Activated CD4-positive, CD25-positive, alpha-beta regulatory T cell treated with anti-CD3 and anti-CD28 coated beads, Interleukin-2, amount 50 U/mL, for 72 hours (primary cell): Measurements from ENCODE around the gene APOD.
"Not testable (repeated sequence)": the region's sequence is repeated elsewhere in the genome, so short reads cannot be mapped to it uniquely, and the experiment has no call there.

ENCODE experiments used
- DNase-seq: peaks from one replicate; pipeline ENCODE4 v3.0.0; 2021

Gene APOD

DNA sequence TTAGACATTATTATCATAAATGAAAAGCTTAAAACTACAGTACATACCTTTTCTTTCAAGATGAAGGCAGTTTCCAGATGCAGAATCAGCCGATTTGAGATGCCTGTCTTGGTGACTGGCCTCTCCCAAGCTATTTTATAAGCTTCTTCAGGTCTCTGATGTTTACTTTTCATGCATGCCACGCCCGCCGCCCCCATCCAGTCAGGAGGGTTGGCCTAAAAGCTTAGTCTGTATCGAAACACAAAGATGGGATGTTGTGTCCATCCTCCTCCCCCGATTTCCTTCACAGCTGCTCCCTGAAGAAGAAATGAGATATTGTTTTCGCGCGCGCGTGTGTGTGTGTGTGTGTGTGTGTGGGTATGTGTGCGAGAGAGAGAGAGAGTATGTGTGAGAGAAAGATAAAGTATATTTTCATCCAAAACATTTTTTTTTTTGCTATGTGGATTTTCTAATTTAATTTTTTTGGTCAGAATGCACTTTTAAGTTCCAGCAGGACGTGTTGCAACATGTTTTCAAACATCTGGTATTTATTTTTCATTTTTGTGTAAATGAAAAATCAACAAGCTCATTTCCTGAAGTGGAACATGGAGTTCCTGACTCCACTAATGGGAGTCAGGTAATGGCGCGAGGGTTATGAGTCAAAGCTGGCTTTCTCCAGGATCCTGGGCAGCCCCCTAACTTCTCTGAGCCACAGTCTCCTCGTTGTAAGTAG lies at the start of gene APOD:
TSS of gene APOD (minus strand) at position 110 of the 712 bp plus-strand sequence. CDS start 4,479 bp downstream, outside the sequence.
- no peak for DNase-seq

DNA sequence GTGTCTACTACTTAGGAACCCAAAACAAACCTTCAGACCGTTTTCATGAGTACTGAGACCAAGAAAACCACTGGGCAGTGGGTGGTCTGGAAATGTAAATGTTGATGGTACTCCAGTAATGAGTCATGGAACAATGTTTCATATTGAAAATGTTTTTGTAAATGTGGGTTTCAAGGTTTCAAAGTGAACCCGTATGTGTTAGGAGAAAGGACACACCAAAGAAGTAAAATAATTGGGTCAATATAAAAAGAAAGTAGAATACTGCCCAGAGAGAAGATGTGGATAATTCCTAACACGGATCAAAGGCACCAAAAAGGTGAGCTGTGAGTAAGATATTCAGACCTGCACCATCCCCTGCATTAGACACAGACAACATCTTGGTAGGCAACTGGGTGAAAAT lies 49.6 kb upstream of the APOD start:
- DNase-seq: not testable (repeated sequence)

DNA sequence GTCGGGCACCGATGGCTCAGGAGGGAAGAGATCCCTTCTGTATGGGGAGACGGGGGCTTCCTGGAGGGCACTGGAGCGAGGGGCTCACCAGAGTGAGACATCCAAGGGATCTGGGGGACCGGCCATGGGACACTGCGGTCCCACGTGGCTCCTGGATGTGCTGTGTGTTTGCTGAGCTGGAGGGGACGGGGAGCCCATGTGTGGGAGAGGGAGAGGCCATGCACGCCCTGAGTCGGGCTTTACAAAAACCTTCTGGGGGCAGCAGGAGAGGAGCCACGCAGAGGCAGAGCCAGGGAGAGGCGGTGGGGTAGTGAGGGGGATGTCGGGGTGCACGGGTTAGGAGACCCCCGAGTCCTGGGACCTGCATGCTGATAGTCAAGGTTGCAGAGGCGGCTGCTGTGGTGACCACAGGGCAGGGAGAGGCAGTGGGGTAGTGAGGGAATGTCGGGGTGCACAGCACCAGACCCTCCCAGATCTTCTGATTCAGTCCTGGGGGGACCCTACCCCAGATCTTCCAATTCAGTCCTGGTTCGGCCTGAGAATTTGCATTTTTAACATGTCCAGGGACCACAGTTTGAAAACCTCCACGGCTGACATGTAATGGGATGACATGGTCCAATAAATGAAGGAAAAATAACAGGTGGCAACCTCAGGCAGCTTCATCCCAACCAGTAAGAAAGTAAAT lies 48.9 kb upstream of the APOD start:
- not testable (repeated sequence) for DNase-seq

DNA sequence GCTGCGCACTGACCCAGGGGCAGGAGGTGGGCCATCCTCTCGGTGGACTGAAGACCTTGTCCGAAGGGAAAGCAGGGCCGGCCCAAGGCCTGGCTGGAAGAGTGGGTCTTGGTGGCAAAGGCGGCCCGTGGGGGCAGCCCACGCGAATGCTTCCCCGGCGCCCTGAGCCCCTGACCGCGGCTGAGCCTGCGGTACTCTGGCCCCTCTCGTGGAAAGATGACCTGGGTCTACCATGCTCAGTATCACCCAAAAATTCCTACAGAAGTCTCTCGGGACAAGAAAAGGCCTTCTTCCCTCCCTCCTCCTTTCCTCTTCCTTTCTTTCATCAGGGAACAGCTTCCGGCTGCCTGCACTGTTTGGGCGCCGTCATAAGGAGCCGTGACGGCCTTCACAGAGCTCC lies 48.3 kb upstream of the APOD start:
- DNase-seq: not testable (repeated sequence)

DNA sequence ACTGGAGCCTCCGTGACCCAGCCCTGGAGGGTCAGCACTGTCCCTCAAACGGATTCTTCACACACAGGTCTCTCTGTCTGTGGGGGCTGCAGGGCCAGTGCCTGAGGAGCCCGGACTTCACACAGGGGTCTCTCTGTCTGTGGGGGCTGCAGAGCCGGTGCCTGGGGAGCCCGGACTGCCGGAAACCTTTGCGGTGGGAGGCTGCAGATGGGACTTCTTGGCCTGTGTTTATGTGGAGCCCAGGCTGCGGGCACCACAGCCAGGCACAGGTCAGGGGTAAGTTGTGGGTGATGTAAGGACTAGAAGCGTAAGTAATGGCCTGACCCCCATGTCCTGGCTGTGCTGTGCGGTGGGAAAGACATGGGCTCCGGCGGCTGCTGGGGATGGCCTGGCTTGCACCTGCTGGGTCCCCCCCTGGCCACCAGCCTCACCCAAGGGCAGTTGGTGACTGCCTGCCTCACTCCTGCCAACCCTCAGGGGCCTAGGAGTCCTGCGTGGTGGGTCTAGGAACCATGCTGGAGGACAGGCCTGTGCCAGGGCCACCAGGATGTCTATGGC lies 47.3 kb upstream of the APOD start:
- not testable (repeated sequence) for DNase-seq

DNA sequence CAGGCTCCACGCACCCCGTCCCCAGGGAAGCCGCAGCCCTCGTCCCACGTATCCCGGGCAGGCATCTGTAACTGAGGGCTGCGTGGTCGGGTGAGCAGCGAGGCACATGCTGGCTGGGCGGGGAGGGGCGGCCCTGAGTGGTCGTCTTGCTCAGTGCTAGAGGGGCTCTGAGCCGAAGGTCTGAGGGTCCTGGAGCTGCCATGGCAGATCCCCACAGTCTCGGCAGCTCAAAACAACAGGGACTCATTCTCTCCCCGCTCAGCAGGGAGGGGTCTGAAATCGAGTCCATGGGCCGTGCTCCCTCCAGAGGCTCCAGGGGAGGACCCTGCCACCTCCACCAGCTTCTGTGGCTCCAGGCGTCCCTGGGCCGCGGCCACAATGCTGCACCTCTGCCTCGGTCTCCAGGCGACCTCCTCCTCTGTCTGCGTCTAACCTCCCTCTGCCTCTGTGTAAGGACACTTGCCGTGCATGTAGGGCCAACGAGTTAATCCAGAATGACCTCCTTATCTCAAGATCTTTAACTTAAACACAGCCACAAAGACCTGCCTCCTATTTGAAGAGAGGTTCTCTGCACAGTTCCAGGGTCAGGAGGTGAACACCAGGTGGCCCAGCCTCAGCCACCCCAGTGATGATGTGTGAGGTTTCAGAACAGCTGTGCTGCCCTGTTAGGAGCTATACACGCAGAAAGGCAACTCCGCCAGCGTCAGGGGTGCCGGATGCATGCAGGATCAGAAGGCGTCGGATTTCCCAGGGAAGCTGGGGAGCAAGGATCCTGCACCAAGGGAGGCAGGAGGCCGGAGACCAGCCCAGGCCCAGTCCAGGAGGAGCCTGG lies 46.6 kb upstream of the APOD start:
- not testable (repeated sequence) for DNase-seq

DNA sequence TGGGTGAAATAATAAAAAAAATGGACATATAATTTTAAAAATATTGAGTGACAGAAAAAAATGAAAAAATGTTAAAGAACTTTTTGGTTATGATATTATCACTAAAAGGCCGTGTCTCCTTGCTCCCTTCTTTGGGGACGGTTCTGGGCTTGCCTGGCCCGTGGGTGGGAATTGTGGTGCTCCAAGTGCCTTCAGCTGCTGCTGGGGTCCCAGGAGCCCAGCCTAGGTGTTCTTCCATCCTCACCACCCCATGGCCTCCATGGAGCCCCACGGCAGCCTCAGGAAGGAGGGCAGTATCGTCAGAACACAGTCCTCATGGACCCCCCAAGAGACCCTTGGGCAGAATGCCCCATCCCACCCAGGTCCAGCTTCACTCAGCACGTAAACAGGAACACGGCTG lies 45.9 kb upstream of the APOD start:
- DNase-seq: not testable (repeated sequence)

DNA sequence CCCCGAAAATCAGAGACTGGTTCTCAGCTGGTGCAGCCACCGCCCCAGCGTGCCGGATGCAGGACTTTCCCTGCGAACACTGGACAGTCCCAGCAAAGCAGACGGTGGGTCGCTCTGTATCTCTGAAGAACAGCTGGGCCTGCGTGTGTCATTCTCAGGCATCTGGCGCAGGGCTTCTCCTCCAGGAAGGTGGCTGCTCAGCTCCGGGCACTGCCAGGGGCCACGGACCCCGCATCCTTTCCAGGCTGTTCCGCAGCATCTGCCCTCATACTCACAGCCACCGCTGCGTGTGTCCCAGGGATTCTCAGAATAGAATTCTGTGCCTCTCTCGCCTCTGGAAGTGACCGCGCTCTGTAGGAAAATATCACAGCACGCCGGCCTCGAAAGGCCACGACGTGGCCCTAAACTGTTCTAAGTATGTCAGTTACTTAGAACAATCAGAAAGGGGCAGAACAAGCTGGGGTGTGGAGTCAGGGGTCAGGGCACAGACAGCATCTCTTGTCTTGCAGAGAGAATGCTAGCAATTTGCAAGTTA lies 44.7 kb upstream of the APOD start:
- not testable (repeated sequence) for DNase-seq

DNA sequence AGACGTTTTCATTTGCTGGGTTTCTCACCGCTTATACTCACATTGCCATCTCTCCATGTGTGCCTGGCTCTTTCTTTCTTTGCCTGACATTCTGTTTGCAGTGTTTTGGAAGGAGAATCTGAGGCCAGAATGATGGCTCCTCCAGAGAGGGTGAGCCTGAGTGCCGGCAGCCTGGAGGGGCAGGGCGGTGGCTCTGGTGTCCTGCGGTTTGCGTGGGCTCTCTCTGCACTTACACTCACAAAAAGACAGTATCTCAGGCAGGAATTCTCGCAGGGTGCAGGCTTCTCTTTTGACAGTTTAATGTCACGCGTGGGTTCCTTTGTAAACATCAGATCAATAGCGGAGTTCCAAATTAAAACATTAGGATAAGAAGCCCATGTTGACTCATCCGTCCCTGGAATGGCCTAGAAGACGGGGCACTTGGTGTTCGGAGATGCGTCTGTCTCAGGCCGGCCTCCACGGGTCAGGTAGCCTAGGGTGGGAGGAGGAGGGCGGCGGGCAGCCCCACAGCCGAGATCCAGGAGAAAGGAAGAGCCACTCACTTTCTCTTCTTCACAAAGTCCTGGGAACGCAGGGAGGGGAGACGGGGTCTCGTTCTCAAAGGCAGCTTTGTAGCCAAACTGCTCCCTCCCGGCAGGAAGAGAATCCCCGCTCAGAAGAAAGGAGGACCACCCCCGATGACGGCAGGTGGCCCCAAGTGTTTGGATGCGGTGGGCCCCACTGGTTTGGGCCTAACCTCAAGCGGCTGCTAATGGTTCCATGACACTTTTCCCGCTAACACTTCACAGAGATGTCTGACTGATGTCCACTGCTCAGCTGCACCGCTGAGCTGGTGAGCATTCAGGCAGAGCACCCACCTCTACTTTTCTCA lies 44.0 kb upstream of the APOD start:
- not testable (repeated sequence) for DNase-seq

DNA sequence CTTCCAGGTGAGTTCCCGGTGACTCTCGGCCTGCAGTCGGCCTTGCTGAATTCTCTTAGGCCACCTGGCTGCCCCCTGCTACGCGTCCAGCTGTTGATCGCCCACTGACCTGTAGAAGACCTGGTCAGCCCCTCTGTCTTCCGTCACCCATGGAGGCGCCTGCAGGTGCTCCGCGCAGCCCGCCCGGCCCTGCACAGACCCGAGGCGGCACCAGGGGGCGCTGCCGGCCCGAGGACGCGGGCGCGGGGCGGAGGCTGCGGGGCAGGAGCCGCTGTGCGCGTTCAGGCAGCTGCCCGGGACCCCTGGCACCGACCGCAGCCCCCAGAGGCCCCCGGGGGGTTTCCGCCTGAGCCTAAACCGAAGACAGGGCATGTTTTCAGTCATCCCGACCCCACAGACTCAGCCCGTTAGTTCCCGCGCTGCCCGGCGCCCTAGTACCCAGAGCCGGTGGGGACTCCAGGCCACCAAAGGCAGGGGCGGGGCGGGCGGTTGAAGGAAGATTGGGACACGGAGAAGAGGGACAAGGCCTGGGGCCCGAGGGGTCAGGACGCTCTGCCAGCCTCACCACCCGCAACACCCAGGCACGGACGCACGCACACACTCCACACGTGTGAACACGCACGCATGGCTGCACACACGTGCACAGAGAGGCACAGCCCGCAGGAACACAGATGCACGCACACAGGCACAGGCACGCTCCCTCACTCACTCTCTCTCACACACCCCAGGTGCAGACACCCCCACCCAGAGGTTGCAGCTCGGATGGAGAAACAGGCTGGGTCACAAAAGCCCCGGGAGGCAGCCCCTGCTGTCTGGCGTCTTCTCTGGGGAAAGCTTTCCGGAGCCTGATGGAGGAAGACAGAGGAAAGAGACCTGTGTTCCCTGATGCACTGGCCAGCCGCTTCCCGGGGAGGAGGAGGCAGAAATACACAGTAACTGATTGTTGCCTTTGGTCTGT lies 41.1 kb upstream of the APOD start:
- not testable (repeated sequence) for DNase-seq

DNA sequence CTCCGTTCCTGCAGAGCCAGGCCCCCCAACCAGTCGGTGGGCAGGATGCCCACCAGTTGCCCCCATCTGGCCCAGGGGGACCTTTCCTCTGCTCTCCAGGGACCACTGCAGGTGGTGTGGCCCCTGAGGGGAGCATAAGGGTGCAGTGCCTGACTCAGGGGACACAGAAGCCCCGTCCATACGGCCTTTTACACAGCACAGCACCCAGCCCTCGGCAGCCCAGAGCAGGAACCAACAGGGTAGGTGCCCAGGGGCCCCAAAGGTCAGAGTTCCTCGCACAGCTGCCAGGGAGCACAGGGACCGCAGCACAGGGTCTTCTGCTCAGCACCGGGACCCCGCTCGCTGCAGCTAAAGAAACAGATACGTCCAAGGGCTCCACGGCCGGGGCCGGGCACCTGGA lies 40.4 kb upstream of the APOD start:
- not testable (repeated sequence) for DNase-seq

DNA sequence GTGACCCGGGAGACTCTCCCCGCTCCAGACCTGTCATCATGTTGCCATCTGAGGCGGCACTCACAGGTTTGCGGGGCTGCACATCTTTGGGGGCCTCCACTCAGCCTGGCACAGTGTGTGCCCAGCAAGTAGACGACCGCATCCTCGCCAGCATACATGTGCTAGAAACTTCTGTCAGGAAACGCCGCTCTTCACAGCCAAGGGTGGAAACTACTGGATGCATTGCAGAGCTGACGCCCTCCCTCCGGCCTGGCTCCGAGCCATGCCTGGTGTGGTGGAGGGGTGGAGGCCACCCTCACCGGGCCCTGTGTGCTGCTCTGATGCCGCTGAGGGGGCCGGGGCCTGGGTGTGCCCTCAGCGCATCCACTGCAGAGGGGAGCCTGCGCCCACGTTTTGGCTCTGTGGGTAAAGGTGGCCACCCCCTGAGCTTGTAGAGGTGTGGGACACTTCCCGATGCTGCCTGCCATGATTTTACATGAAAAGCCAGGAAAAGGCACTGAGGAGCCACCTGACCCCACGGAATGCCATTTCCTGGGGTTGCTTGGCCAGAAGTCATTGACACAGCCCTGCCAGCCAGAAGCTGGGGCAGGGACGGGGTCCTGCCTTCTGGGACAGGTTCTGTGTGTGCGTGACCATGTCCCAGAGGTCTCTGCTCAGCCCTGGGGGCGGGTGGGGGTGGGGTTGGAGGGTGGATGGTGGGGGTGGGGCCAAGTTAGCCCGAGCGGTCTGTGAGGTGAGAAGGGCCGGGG lies 39.7 kb upstream of the APOD start:
- DNase-seq: not testable (repeated sequence)

DNA sequence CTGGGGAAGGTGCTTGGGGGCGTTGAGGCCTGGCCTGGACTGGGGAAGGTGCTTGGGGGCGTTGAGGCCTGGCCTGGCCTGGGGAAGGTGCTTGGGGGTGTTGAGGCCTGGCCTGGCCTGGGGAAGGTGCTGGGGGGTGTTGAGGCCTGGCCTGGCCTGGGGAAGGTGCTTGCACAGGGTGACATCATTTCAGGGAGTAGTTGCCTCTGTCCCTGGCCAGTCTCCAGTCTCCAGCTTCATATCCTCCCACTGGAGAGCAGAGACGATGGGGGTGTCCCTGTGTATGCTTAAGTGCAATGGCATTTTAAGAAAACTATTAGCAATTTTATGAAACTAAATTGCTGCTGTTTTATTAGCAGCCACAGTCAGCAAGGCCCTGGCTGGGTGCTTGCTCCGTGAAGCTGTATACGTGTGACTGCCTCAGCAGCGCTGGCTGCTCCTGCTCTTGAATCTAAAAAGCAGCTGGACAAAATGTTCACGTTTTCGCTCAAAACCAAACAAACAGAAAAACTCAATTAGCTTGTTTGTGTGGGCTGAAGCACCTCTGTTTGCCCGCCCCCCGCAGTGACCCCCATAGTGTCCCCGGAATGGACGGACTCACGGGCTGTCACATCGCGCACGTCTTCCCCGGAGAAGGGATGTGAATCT lies 38.9 kb upstream of the APOD start:
- not testable (repeated sequence) for DNase-seq

DNA sequence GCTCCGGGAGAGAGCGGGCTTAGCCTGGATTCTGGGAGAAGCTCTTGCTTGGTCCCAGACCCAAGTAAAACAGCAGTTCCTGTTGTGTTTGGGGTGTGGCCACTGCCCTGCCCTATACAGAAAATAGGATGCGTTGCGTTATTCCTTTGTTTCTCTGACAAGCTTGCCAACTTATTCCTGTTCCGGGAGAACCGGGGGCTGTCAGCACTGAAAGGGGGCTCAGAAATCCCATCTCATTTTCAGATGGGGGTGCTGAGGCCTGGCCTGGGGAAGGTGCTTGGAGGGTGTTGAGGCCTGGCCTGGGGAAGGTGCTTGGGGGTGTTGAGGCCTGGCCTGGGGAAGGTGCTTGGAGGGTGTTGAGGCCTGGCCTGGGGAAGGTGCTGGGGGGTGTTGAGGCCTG lies 38.3 kb upstream of the APOD start:
- not testable (repeated sequence) for DNase-seq

DNA sequence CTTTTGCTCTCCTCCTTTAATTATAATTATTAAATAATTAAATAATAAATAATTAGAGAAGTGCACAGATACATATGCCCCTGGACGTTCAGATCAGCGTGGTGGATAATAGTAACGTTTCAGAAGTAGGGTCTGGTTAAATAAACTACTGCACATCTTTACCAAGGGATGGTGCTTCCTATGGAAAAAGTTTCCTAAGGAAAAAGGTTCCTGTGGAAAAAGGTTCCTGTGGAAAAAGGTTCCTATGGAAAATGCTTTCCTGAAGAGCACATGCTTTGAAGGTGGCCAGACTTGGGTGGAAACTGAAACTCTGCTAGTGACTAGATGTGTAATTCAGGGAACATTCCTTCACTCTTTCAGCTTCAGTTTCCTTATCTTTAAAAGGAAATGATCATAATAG lies 37.4 kb upstream of the APOD start:
- DNase-seq: not testable (repeated sequence)

DNA sequence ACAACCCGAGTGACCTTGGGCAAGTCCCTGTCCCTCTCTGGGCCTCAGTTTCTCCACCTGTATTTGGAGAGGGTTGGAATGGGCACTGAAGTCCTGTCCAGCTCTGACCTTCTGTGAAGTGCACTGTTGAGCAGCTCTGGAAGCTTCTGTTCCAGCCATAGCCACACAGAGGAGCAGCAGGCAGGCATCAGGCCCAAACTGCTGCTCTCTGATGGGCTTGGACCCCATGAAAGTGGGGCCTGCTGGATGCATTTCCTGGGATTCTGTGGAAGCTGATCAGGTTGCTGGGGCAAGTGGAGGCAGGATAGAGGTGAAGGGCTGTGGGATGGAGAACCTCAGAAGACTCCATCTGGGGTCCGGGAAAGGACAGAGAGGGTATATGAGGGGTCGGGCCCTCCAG lies 36.7 kb upstream of the APOD start:
- DNase-seq: not testable (repeated sequence)

DNA sequence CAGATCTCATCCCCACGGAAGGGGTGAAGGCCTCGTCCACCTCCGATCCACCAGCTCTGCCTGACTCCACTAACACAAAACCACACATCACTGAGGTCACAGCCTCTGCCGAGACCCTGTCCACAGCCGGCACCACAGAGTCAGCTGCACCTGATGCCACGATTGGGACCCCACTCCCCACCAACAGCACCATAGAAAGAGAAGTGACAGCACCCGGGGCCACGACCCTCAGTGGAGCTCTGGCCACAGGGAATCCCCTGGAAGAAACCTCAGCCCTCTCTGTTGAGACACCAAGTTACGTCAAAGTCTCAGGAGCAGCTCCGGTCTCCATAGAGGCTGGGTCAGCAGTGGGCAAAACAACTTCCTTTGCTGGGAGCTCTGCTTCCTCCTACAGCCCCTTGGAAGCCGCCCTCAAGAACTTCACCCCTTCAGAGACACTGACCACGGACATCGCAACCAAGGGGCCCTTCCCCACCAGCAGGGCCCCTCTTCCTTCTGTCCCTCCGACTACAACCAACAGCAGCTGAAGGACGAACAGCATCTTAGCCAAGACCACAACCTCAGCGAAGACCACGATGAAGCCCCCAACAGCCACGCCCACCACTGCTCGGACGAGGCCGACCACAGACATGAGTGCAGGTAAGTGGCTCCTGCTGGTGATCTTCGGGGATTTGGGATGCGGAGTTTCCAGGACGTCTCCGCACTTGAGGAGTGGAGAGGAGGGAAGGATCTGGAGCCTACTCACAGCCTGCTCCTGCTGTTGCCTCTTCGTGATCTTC lies 36.0 kb upstream of the APOD start:
- not testable (repeated sequence) for DNase-seq
